K562 (cell line): Measurements from ENCODE around the gene HSD17B8. TPM values are rescaled to one million over a fixed set of nuclear protein-coding genes. Genes with fewer than 3 reads are reported as not detected.

Experiments used
- ATAC-seq: fragments of 200-7000 bp; cut with Tn5 transposase; 3 replicates; pipeline ENCODE4 v1.9.1; 2020; ENCODE audit warnings: moderate library complexity
- BruUV-seq: library from RNA; stranded (reverse); fragments of 400-500 nt; replicated peaks from 2 replicates; lab custom pipeline; 2021; lab: Mats Ljungman, UMichigan
- CTCF ChIA-PET: fragments of 300-600 bp; formaldehyde crosslinking; extraction: SDS; loops from one replicate; lab custom pipeline; 2021; ENCODE audit warnings: low intra/inter-chr PET ratio; lab: Yijun Ruan, JAX
- POLR2A ChIA-PET: fragments of 300-600, 350-650 bp; sonication (Branson Sonifier 250); formaldehyde crosslinking; extraction: SDS; loops from one replicate; lab custom pipeline; 2021; ENCODE audit warnings: antibody characterized with exemption, inconsistent platforms; lab: Yijun Ruan, JAX
- DNase-seq, 4 experiments: peaks; one replicate each; pipeline versions ENCODE4 v3.0.0 to v3.0.0-alpha.2; 2011 to 2018; ENCODE audit warnings: low spot score in 3 of 4, mixed read lengths in 3 of 4; ENCODE audit errors: extremely low read depth in 1 of 4
- FAIRE-seq: peaks from 2 replicates; lab custom pipeline; 2011; peaks lifted over from hg19 to GRCh38; lab: Jason Lieb, UNC
- H2AFZ ChIP-seq: 2 replicates; pipeline ENCODE4 v1.6.0; 2011; ENCODE audit warnings: low read depth, low read length, control low read depth, inconsistent platforms
- H3K27ac ChIP-seq: fragments of 200-600 bp; 3 replicates; pipeline ENCODE4 v1.8.0; 2011; ENCODE audit warnings: low read depth, mild to moderate bottlenecking, control low read depth, inconsistent platforms, low read length, moderate library complexity, mixed read lengths; ENCODE audit errors: extremely low read depth
- H3K27me3 ChIP-seq, 2 experiments: fragments of 300-600 bp in 1 of 2; 2 replicates in 1 of 2; 3 replicates in 1 of 2; pipeline versions ENCODE4 v1.6.0 to v1.8.0; 2011; ENCODE audit warnings: inconsistent platforms in 2 of 2, low read length in 2 of 2, mild to moderate bottlenecking in 1 of 2, mixed read lengths in 1 of 2, moderate library complexity in 1 of 2; ENCODE audit not compliant: control insufficient read depth in 2 of 2, insufficient read depth in 2 of 2
- H3K36me3 ChIP-seq: fragments of 300-600 bp; 3 replicates; pipeline ENCODE4 v1.8.0; 2011; ENCODE audit warnings: mild to moderate bottlenecking, low read length, inconsistent platforms; ENCODE audit not compliant: control insufficient read depth, insufficient read depth
- H3K4me1 ChIP-seq, 2 experiments: fragments of 200-600 bp in 1 of 2; replicated peaks in 1 of 2; 2 replicates in 1 of 2; 3 replicates in 1 of 2; pipeline versions ENCODE4 v1.5.1 to v1.8.0; 2011; ENCODE audit warnings: inconsistent platforms in 2 of 2, low read length in 2 of 2, mild to moderate bottlenecking in 1 of 2, mixed read lengths in 1 of 2, moderate library complexity in 1 of 2; ENCODE audit not compliant: control insufficient read depth in 2 of 2, insufficient read depth in 2 of 2
- H3K4me2 ChIP-seq: 2 replicates; pipeline ENCODE4 v1.6.1; 2011; ENCODE audit warnings: low read length, control low read depth, inconsistent platforms, mixed read lengths; ENCODE audit not compliant: insufficient read depth
- H3K4me3 ChIP-seq: fragments of 200-600 bp; sonication (generic), shearing (Covaris generic); 2 replicates; pipeline ENCODE4 v1.5.1; 2016; ENCODE audit warnings: control low read depth, inconsistent platforms
- H3K79me2 ChIP-seq: fragments of 200-600 bp; 3 replicates; pipeline ENCODE4 v1.8.0; 2011; ENCODE audit warnings: low read length, inconsistent platforms; ENCODE audit not compliant: control insufficient read depth, insufficient read depth
- H3K9ac ChIP-seq, 2 experiments: 2 replicates each; pipeline versions ENCODE4 v1.6.0 to v1.6.1; 2011; ENCODE audit warnings: low read depth in 2 of 2, low read length in 2 of 2, control low read depth in 1 of 2, inconsistent platforms in 1 of 2, mild to moderate bottlenecking in 1 of 2, mixed read lengths in 1 of 2; ENCODE audit not compliant: insufficient read depth in 1 of 2
- H3K9me1 ChIP-seq: one replicate; pipeline ENCODE4 v1.6.0; 2011; ENCODE audit warnings: inconsistent platforms, mild to moderate bottlenecking, low read length, moderate library complexity; ENCODE audit not compliant: control insufficient read depth, insufficient read depth
- H3K9me3 ChIP-seq: replicated peaks from 2 replicates; pipeline ENCODE4 v1.5.1; 2011; ENCODE audit warnings: low read depth, low read length, inconsistent platforms; ENCODE audit not compliant: control insufficient read depth, insufficient read depth
- H4K20me1 ChIP-seq: replicated peaks from 2 replicates; pipeline ENCODE4 v1.6.1; 2011; ENCODE audit warnings: low read length, inconsistent platforms, mixed read lengths; ENCODE audit not compliant: control insufficient read depth, insufficient read depth
- SRF ChIP-seq, 2 experiments: fragments of 250-450, 450-650 bp in 1 of 2; sonication (Bioruptor Pico) in 1 of 2; sonication (generic) in 1 of 2; formaldehyde crosslinking; IDR thresholded peaks; 2 replicates each; pipeline versions ENCODE4 v1.5.0 to v1.5.1; 2020 to 2022; ENCODE audit warnings: mild to moderate bottlenecking in 1 of 2, missing genetic modification reagents in 1 of 2
- ZBTB40 ChIP-seq, 2 experiments: fragments of 450-650 bp in 1 of 2; sonication (generic) in 1 of 2; formaldehyde crosslinking in 1 of 2; IDR thresholded peaks; 2 replicates each; pipeline versions ENCODE4 v1.7.1 to v1.9.0; 2016 to 2022; ENCODE audit warnings: inconsistent platforms in 1 of 2, mild to moderate bottlenecking in 1 of 2, missing genetic modification reagents in 1 of 2
- WGBS: fragments of 100-300 bp; shearing (Covaris generic); methylation state at CpG from one replicate; pipeline ENCODE4 v1.1.6; 2016; ENCODE audit warnings: low coverage, mixed read lengths; ENCODE audit not compliant: insufficient coverage; ENCODE audit errors: missing lambda C conversion rate; 5-methylcytosine and 5-hydroxymethylcytosine counted together
- in situ Hi-C: fragments of 300-500 bp; cut with MboI; formaldehyde crosslinking; loops from 4 replicates; pipeline ENCODE4 v1.15.0; 2018; ENCODE audit warnings: inconsistent platforms, mixed read lengths
- intact Hi-C: fragments of 100-400 bp; cut with micrococcal nuclease; formaldehyde crosslinking; loops from 2 replicates; pipeline ENCODE4 v1.14.2; 2022
- polyA plus RNA-seq, 8 experiments: library from polyadenylated mRNA; depleted of rRNA in 4 of 8; stranded (reverse) in 5 of 8; unstranded in 3 of 8; fragments of >200 nt; fragmentation: Nextera tagmentation in 2 of 8; fragmentation: Illumina TruSeq in 1 of 8; extraction: Ambion mirVana in 2 of 8; extraction: Trizol in 1 of 8; gene quantifications; 2 replicates each; pipeline versions ENCODE4 v1.2.1 to v1.2.3, GENCODE V29; 2011 to 2014; ENCODE audit warnings: inconsistent platforms in 1 of 8, missing spikeins in 1 of 8
- total RNA-seq, 7 experiments: library from RNA; depleted of rRNA in 6 of 7; stranded (reverse); fragments of >200 nt in 6 of 7; fragmentation: Illumina TruSeq in 2 of 7; extraction: Trizol in 2 of 7; gene quantifications; 2 replicates each; pipeline versions ENCODE4 v1.2.1 to v1.2.3, GENCODE V29; 2011 to 2021; ENCODE audit warnings: low replicate concordance in 1 of 7

HSD17B8 gene
- total and polyA plus RNA-seq, 9 of the 15 experiments (the other 6 are each of a cell fraction or from before 2014, with no cell fraction given), result 3.7 to 35.2 (median 14.2) TPM

DNA sequence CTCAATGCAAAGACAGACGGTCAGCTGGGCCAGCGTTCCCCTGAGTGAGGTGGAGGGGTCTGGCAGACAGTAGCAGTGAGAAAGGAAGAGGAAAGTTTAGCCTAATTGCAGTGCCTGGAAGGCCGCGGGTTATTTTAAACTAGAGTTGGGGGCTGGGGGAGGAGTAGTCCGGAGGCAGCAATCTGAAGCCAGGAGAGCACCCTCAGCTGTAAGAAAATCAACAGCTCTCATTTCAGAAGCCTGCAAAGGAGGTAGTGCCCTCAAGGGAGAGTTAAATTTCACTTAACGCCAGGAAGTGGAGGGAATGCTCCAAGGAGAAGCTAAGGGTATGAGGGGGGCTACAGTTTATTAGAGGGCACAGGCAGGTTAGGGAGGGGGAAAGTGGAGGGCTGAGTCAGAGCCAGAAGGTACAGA is 30.8 kb downstream of the HSD17B8 start:
- TF ChIP-seq ZBTB40 (IDR thresholded peaks at IDR 0.05) (no peak), ZBTB40 (CRISPR knock-in tag; IDR thresholded peaks at IDR 0.05) (no peak), SRF (CRISPR knock-in tag; IDR thresholded peaks at IDR 0.05) (no peak)
- TF ChIP-seq, all 486 proteins: peak for 0
- H3K27ac ChIP-seq, result no peak overlapping the region
- H2AFZ ChIP-seq, result no peak overlapping the region
- ATAC-seq (no peak), FAIRE-seq (no peak), DNase-seq (no peak)
- H3K4me2 ChIP-seq, result no peak overlapping the region
- peaks cover 3% of the 10 kb centered on the region; the same call in 1 of the 2 replicates for H4K20me1 ChIP-seq
- peaks cover 58 to 67% of the 10 kb centered on the region in 2 experiments for H3K27me3 ChIP-seq
- no peak overlapping the region for H3K9ac ChIP-seq
- no peaks in the 10 kb centered on the region for H3K36me3 ChIP-seq
- no peaks in the 10 kb centered on the region for H3K9me1 ChIP-seq
- no TSS peak for BruUV-seq
- H3K79me2 ChIP-seq, result no peaks in the 10 kb centered on the region
- intact Hi-C loops (no loop called here), in situ Hi-C loops (no loop called here)
- H3K4me1 ChIP-seq, result no peaks in the 10 kb centered on the region
- CTCF ChIA-PET, result no interaction called here
- POLR2A ChIA-PET, result interaction anchor here (0.8 to 7.1 kb wide), 4 partner anchors 10 to 42 kb away, joined by 3 to 57 read pairs (median 4); partner anchors contain the start of genes B3GALT4 and RING1
- H3K9me3 ChIP-seq, result no peaks in the 10 kb centered on the region
- H3K4me3 ChIP-seq, result no peak overlapping the region
- 0% methylated on average over 6 of the region's 6 CpGs for WGBS
